T-cell (primary cell): ENCODE results near the gene MED29. TPM values are rescaled to one million over a fixed set of nuclear protein-coding genes. Genes with fewer than 3 reads are reported as not detected.
A peak's percentile ranks its signal among the peaks of the same experiment; 100 is the strongest.

Experiments used
- ATAC-seq, 4 experiments: fragments of 200-7000 bp in 3 of 4; fragments of 150-1000 bp in 1 of 4; cut with Tn5 transposase; replicated peaks in 1 of 4; 1 replicate in 3 of 4; 2 replicates in 1 of 4; pipeline ENCODE4 v1.10.0; 2021; ENCODE audit warnings: moderate library complexity in 3 of 4, mild to moderate bottlenecking in 2 of 4, moderate number of reproducible peaks in 1 of 4
- CTCF ChIA-PET, 2 donors: fragments of 300-600 bp; sonication (Branson Sonifier 250); formaldehyde crosslinking; loops; one replicate each; lab custom pipeline; 2022; ENCODE audit warnings: antibody characterized with exemption in 2 of 2; lab: Charles Lee
- POLR2A ChIA-PET, 2 donors: fragments of 300-600 bp; sonication (Branson Sonifier 250); formaldehyde crosslinking; loops; one replicate each; lab custom pipeline; 2022; ENCODE audit warnings: antibody characterized with exemption in 2 of 2; lab: Charles Lee
- DNase-seq, 35 experiments: peaks; one replicate each; pipeline versions ENCODE4 v3.0.0 to v3.0.0-alpha.2; 2013 to 2023
- H3K27ac ChIP-seq: one replicate; pipeline ENCODE4 v1.5.1; 2013; ENCODE audit warnings: low read length
- H3K27me3 ChIP-seq, 2 experiments: replicated peaks in 1 of 2; 1 replicate in 1 of 2; 2 replicates in 1 of 2; pipeline versions ENCODE4 v1.6.1 to v1.7.0; 2013; ENCODE audit warnings: low read length in 1 of 2, mixed read lengths in 1 of 2; ENCODE audit not compliant: control insufficient read depth in 2 of 2, insufficient read depth in 2 of 2; ENCODE audit errors: extremely low read depth in 1 of 2
- H3K36me3 ChIP-seq, 2 donors: 1 replicate in 1 of 2; 2 replicates in 1 of 2; pipeline versions ENCODE4 v1.6.1 to v1.7.0; 2013; ENCODE audit warnings: low read length in 1 of 2; ENCODE audit not compliant: control insufficient read depth in 2 of 2, insufficient read depth in 1 of 2; ENCODE audit errors: extremely low read depth in 1 of 2
- H3K4me1 ChIP-seq, 2 experiments: 1 replicate in 1 of 2; 2 replicates in 1 of 2; pipeline versions ENCODE4 v1.6.1 to v1.7.0; 2013; ENCODE audit warnings: low read length in 2 of 2, mixed read lengths in 1 of 2; ENCODE audit not compliant: insufficient read depth in 2 of 2, control insufficient read depth in 1 of 2; ENCODE audit errors: extremely low read depth in 1 of 2
- H3K4me3 ChIP-seq, 2 donors: 1 replicate in 1 of 2; 2 replicates in 1 of 2; pipeline versions ENCODE4 v1.5.1 to v1.7.0; 2013; ENCODE audit warnings: mild to moderate bottlenecking in 2 of 2, low read length in 1 of 2, moderate library complexity in 1 of 2; ENCODE audit not compliant: control insufficient read depth in 1 of 2; ENCODE audit errors: extremely low read depth in 1 of 2
- H3K9me3 ChIP-seq: 2 replicates; pipeline ENCODE4 v1.7.0; 2013
- H3K27ac Mint-ChIP-seq, 2 donors: one replicate each; pipeline ENCODE4 v1.8.0; 2020 to 2021; ENCODE audit warnings: mild to moderate bottlenecking in 2 of 2, mixed read lengths in 2 of 2
- H3K27me3 Mint-ChIP-seq, 2 donors: one replicate each; pipeline ENCODE4 v1.8.0; 2021 to 2022; ENCODE audit warnings: mixed read lengths in 2 of 2
- H3K36me3 Mint-ChIP-seq: one replicate; pipeline ENCODE4 v1.8.0; 2021; ENCODE audit warnings: mixed read lengths
- H3K4me1 Mint-ChIP-seq, 3 donors: one replicate each; pipeline ENCODE4 v1.8.0; 2020 to 2022; ENCODE audit warnings: mixed read lengths in 3 of 3, mild to moderate bottlenecking in 1 of 3
- H3K4me3 Mint-ChIP-seq, 3 donors: one replicate each; pipeline ENCODE4 v1.8.0; 2020 to 2022; ENCODE audit warnings: mild to moderate bottlenecking in 3 of 3, mixed read lengths in 3 of 3, moderate library complexity in 3 of 3
- H3K9me3 Mint-ChIP-seq, 3 donors: one replicate each; pipeline ENCODE4 v1.8.0; 2020 to 2022; ENCODE audit warnings: mixed read lengths in 3 of 3
- WGBS: methylation state at CpG from one replicate; pipeline ENCODE4 v1.1.5; 2013; ENCODE audit warnings: missing lambda C conversion rate; ENCODE audit not compliant: insufficient coverage; 5-methylcytosine and 5-hydroxymethylcytosine counted together
- total RNA-seq, 35 experiments: library from RNA in 6 of 35; stranded (reverse) in 6 of 35; fragments of 120-200 nt in 1 of 35; gene quantifications; one replicate each; pipeline versions ENCODE4 v1.2.1 to v1.2.4 and lab custom pipeline; 2013 to 2026

MED29 gene
- 10 to 100 TPM; 42.0 to 48.7 (median 47.0) TPM for total RNA-seq
- total RNA-seq (2013): 26.4 TPM
- total RNA-seq (lab: John Stamatoyannopoulos, UW): 32.6 to 98.9 (median 58.3) reads per million in 29 experiments

GRCh38 chr19:39390751-39391437 is at the start of gene MED29, which contains the start of gene PAF1:
Gene MED29, plus strand, starts transcription at chr19:39391378. Its CDS starts 45 bp downstream, at chr19:39391423.
Gene PAF1, minus strand, starts transcription at chr19:39391106. Its CDS starts 242 bp downstream, at chr19:39390864.
- Mint-ChIP-seq H3K4me3 (peak within 1 kb of the TSS; percentile 94 to 98 (median 98)), H3K36me3 (peaks cover 42% of the 10 kb centered on the region), H3K27ac (peak within 1 kb of the TSS; percentile 97 to 100), H3K9me3 (no peaks in the 10 kb centered on the region), H3K27me3 (no peaks in the 10 kb centered on the region), H3K4me1 (peaks cover 37 to 51% (median 48%) of the 10 kb centered on the region in 3 donors)
- DNase-seq (peak; percentile 85 to 99 (median 97)), ATAC-seq (peak; percentile 90 to 96 (median 95))
- under 1% methylated on average over 52 of the region's 60 CpGs for WGBS
- Histone ChIP-seq H3K4me3 (peak within 1 kb of the TSS; percentile 89 to 99), H3K27me3 (no peaks in the 10 kb centered on the region), H3K9me3 (no peaks in the 10 kb centered on the region), H3K27ac (peak within 1 kb of the TSS; percentile 98), H3K4me1 (peaks cover 7 to 37% of the 10 kb centered on the region in 2 experiments), H3K36me3 (peaks cover 17 to 65% of the 10 kb centered on the region in 2 donors)
- ChIA-PET POLR2A (interaction anchor here (0.5 to 2.8 kb wide), 14 partner anchors 8 to 63 kb away, joined by 3 to 31 read pairs (median 4); partner anchors contain the start of genes RPS16 (in 2 of the 2) and SAMD4B (in 1 of the 2)), CTCF (interaction anchor here in 1 of 2 donors (0.7 to 1.2 kb wide), 6 partner anchors 11 to 460 kb away, joined by 3 to 7 read pairs (median 4); partner anchors contain the start of genes MRPS12, PLEKHG2, SAMD4B and SARS2)

GRCh38 chr19:39341719-39342604 is 49.2 kb upstream of the MED29 start, which contains the start of gene SAMD4B:
Gene SAMD4B, plus strand, starts transcription at chr19:39342421. Its CDS starts 14,473 bp downstream, at chr19:39356894.
- H3K4me3 ChIP-seq: peak within 1 kb of the TSS; percentile 95 to 99
- ATAC-seq (peak; percentile 87 to 92 (median 88)), DNase-seq (peak; percentile 96 to 100 (median 99))
- H3K27ac Mint-ChIP-seq: peak within 1 kb of the TSS; percentile 92 to 98
- no peaks in the 10 kb centered on the region for H3K9me3 Mint-ChIP-seq
- peak within 1 kb of the TSS; percentile 83 for H3K27ac ChIP-seq
- peaks cover 13 to 58% of the 10 kb centered on the region in 2 experiments for H3K4me1 ChIP-seq
- H3K9me3 ChIP-seq: no peaks in the 10 kb centered on the region
- WGBS: under 1% methylated on average over 94 of the region's 105 CpGs
- peaks cover 14% of the 10 kb centered on the region for H3K36me3 Mint-ChIP-seq
- no peaks in the 10 kb centered on the region for H3K27me3 ChIP-seq
- H3K27me3 Mint-ChIP-seq: no peaks in the 10 kb centered on the region
- H3K4me1 Mint-ChIP-seq: peaks cover 73 to 79% (median 76%) of the 10 kb centered on the region in 3 donors
- peaks cover 5 to 17% of the 10 kb centered on the region in 2 donors for H3K36me3 ChIP-seq
- CTCF ChIA-PET: interaction anchor here in 1 of 2 donors (0.5 to 1.3 kb wide), 8 partner anchors 14 to 939 kb away, joined by 3 to 6 read pairs (median 4); partner anchors contain the start of genes MED29, PAF1 and RPS16
- H3K4me3 Mint-ChIP-seq: peak within 1 kb of the TSS; percentile 90 to 98 (median 95)
- POLR2A ChIA-PET: interaction anchor here in 1 of 2 donors (0.5 to 1.1 kb wide), 7 partner anchors 14 to 720 kb away, joined by 3 to 23 read pairs (median 3); partner anchors contain the start of genes MED29, PAF1 and RPS16

GRCh38 chr19:39342647-39343305 is 48.4 kb upstream of the MED29 start:
- no peaks in the 10 kb centered on the region for H3K27me3 ChIP-seq
- H3K27ac ChIP-seq: peak overlapping the region; percentile 60
- peak overlapping the region; percentile 77 to 84 (median 82) for H3K4me3 Mint-ChIP-seq
- peaks cover 13 to 50% of the 10 kb centered on the region in 2 experiments for H3K4me1 ChIP-seq
- peaks cover 19% of the 10 kb centered on the region for H3K36me3 Mint-ChIP-seq
- H3K27ac Mint-ChIP-seq: peak overlapping the region in 1 of 2 donors; percentile 68
- DNase-seq (peak in 5 of 35 experiments; percentile 5 to 28 (median 9)), ATAC-seq (no peak)
- H3K4me3 ChIP-seq: peak overlapping the region; percentile 63 to 72
- no peaks in the 10 kb centered on the region for H3K9me3 Mint-ChIP-seq
- ChIA-PET POLR2A (interaction anchor here in 1 of 2 donors (0.5 to 1.1 kb wide), 7 partner anchors 14 to 465 kb away, joined by 3 to 23 read pairs (median 6); partner anchors contain the start of genes MED29, PAF1 and RPS16), CTCF (interaction anchor here in 1 of 2 donors (0.6 to 1.3 kb wide), 7 partner anchors 15 to 501 kb away, joined by 3 to 6 read pairs (median 4); partner anchors contain the start of genes MED29, PAF1 and RPS16)
- no peaks in the 10 kb centered on the region for H3K27me3 Mint-ChIP-seq
- WGBS: 3% methylated on average over 51 of the region's 51 CpGs
- peaks cover 73 to 79% (median 76%) of the 10 kb centered on the region in 3 donors for H3K4me1 Mint-ChIP-seq
- H3K9me3 ChIP-seq: no peaks in the 10 kb centered on the region
- peaks cover 5 to 25% of the 10 kb centered on the region in 2 donors for H3K36me3 ChIP-seq

GRCh38 chr19:39345956-39346355 is 45.2 kb upstream of the MED29 start:
- no peaks in the 10 kb centered on the region for H3K27me3 Mint-ChIP-seq
- peaks cover 27% of the 10 kb centered on the region for H3K36me3 Mint-ChIP-seq
- no peaks in the 10 kb centered on the region for H3K27me3 ChIP-seq
- DNase-seq (no peak), ATAC-seq (no peak)
- H3K36me3 ChIP-seq: peaks cover 16 to 34% of the 10 kb centered on the region in 2 donors
- no peaks in the 10 kb centered on the region for H3K9me3 Mint-ChIP-seq
- 100% methylated on average over 1 of the region's 1 CpG for WGBS
- no peaks in the 10 kb centered on the region for H3K9me3 ChIP-seq
- H3K4me3 ChIP-seq: no peak overlapping the region
- ChIA-PET CTCF (interaction anchor here in 1 of 2 donors (0.5 kb wide), 1 partner anchor 139 kb away, joined by 4 read pairs; no protein-coding TSS in a partner anchor), POLR2A (interaction anchor here in 1 of 2 donors (0.6 kb wide), 2 partner anchors 85 to 604 kb away, joined by 3 to 5 read pairs; no protein-coding TSS in a partner anchor)
- H3K4me3 Mint-ChIP-seq: no peak overlapping the region
- no peak overlapping the region for H3K27ac ChIP-seq
- H3K27ac Mint-ChIP-seq: no peak overlapping the region
- H3K4me1 ChIP-seq: peaks cover 10 to 36% of the 10 kb centered on the region in 2 experiments
- H3K4me1 Mint-ChIP-seq: peaks cover 64 to 75% (median 66%) of the 10 kb centered on the region in 3 donors

DNA sequence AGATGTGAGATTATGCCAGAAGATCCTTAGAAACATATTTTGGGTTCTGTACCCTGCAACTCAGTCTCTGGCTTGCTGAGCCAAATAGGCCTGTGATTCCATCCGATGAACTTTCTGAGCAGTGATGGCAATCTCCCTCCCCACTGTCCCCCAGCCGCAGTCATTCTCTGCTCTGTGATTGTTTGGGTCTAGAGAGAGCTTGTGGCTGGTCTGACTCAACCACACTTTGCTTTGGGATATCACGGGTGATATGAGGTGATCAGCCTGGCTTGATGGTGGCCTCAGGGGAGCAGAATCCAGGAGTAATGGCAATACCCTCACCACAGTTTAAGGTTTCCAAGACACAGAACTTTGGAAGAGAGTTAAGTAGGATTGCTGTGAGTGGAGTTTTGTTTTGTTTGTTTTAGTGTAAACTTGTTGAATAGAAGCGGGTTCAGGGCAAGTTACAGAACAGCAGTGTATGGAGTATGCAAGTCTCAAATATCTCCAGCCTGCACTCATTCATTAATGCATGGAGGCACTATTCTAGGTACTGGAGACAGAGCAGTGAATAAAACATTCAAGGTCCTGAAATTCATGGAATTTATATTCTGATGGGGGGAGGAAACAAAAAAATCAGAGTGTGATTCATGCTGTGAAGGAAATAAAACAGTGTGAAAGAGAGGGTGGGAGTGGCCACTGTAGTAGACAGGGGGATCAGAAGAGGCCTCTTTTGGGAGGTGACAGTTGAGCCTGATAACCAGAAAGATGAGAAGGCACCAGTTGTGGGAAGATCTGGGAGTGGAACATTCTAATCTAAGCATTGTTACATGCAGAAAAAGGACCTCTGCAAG is 43.6 kb upstream of the MED29 start:
- peaks cover 16 to 45% of the 10 kb centered on the region in 2 donors for H3K36me3 ChIP-seq
- H3K9me3 Mint-ChIP-seq: no peaks in the 10 kb centered on the region
- H3K4me1 Mint-ChIP-seq: peaks cover 66 to 80% (median 68%) of the 10 kb centered on the region in 3 donors
- no peaks in the 10 kb centered on the region for H3K27me3 ChIP-seq
- no peak overlapping the region for H3K27ac Mint-ChIP-seq
- DNase-seq: no peak
- no peaks in the 10 kb centered on the region for H3K9me3 ChIP-seq
- no peaks in the 10 kb centered on the region for H3K27me3 Mint-ChIP-seq
- peaks cover 10 to 29% of the 10 kb centered on the region in 2 experiments for H3K4me1 ChIP-seq
- ChIA-PET CTCF (no interaction called here), POLR2A (no interaction called here)
- no peak overlapping the region for H3K4me3 ChIP-seq
- ATAC-seq: no peak
- H3K27ac ChIP-seq: no peak overlapping the region
- no peak overlapping the region for H3K4me3 Mint-ChIP-seq
- WGBS: no CpG with 5 or more reads among the region's 4 CpGs
- peaks cover 35% of the 10 kb centered on the region for H3K36me3 Mint-ChIP-seq
